Ascending aorta (tissue), 2 donors: ENCODE measurements around the gene FHIP1B. TPM values are rescaled to one million over a fixed set of nuclear protein-coding genes. Genes with fewer than 3 reads are reported as not detected.
A peak's percentile ranks its signal among the peaks of the same experiment; 100 is the strongest.
"Not testable (repeated sequence)": the region's sequence is repeated elsewhere in the genome, so short reads cannot be mapped to it uniquely, and the experiment has no call there.

Source experiments
- DNase-seq, 2 donors: peaks; one replicate each; pipeline ENCODE4 v3.0.0-alpha.2; 2019; ENCODE audit warnings: low spot score in 2 of 2
- H3K27ac ChIP-seq, 2 donors: fragments of 200-600 bp; sonication (generic); one replicate each; pipeline ENCODE4 v1.5.1; 2016 to 2017; ENCODE audit warnings: mild to moderate bottlenecking in 1 of 2
- H3K27me3 ChIP-seq: fragments of 200-600 bp; sonication (generic); one replicate; pipeline ENCODE4 v1.5.1; 2017
- H3K36me3 ChIP-seq, 2 donors: fragments of 200-600 bp; sonication (generic); one replicate each; pipeline ENCODE4 v1.5.1; 2016
- H3K4me1 ChIP-seq, 2 donors: fragments of 200-600 bp; sonication (generic); one replicate each; pipeline ENCODE4 v1.5.1; 2016 to 2017; ENCODE audit warnings: mild to moderate bottlenecking in 1 of 2
- H3K4me3 ChIP-seq, 2 donors: fragments of 200-600 bp; sonication (generic); one replicate each; pipeline ENCODE4 v1.5.1; 2016 to 2017; ENCODE audit warnings: mild to moderate bottlenecking in 1 of 2
- H3K9me3 ChIP-seq, 2 donors: fragments of 200-600 bp; sonication (generic); one replicate each; pipeline ENCODE4 v1.5.1; 2016
- CTCF ChIP-seq, 3 experiments: fragments of 200-600 bp in 2 of 3; fragments of 450-650 bp in 1 of 3; sonication (generic) in 2 of 3; IDR thresholded peaks; one replicate each; pipeline ENCODE4 v1.5.1; 2016 to 2019; ENCODE audit warnings: antibody characterized with exemption in 3 of 3, mild to moderate bottlenecking in 1 of 3, moderate library complexity in 1 of 3
- intact Hi-C: fragments of 100-400 bp; cut with DNase I; formaldehyde crosslinking; loops from one replicate; pipeline ENCODE4 v1.15.1; 2023
- total RNA-seq: library from RNA; depleted of rRNA; stranded (reverse); fragments of >200 nt; gene quantifications from one replicate; pipeline ENCODE4 v1.1.0, GENCODE V29; 2016

FHIP1B gene
- 31.9 TPM for total RNA-seq

GRCh38 chr11:6234387-6235107 is at the start of gene FHIP1B:
Gene FHIP1B (minus strand): TSS chr11:6234636. CDS start chr11:6224516, 10,120 bp downstream.
- intact Hi-C loops: loop anchor here (1.0 to 10.0 kb wide), 10 partner anchors 85 to 1627 kb away; partner anchors contain the start of genes ARFIP2, PPFIBP2, SMPD1 and TAF10

GRCh38 chr11:6283453-6284023 is 49.1 kb upstream of the FHIP1B start:
- intact Hi-C loops: no loop called here
- no peak for TF ChIP-seq CTCF (IDR thresholded peaks at IDR 0.05)
- H3K4me1 ChIP-seq: no peaks in the 10 kb centered on the region
- H3K27me3 ChIP-seq: no peaks in the 10 kb centered on the region
- no peaks in the 10 kb centered on the region for H3K9me3 ChIP-seq
- DNase-seq: no peak
- H3K4me3 ChIP-seq: no peak overlapping the region
- no peaks in the 10 kb centered on the region for H3K36me3 ChIP-seq
- H3K27ac ChIP-seq: no peak overlapping the region

More at GRCh38 chr11:6234387-6235107, at the start of gene FHIP1B:
- Histone ChIP-seq H3K4me1 (peaks cover 0 to 12% of the 10 kb centered on the region in 2 donors), H3K27ac (peak within 1 kb of the TSS; percentile 78 to 83), H3K4me3 (peak within 1 kb of the TSS; percentile 54 to 79), H3K36me3 (no peaks in the 10 kb centered on the region), H3K9me3 (no peaks in the 10 kb centered on the region), H3K27me3 (no peaks in the 10 kb centered on the region)
- TF ChIP-seq CTCF (IDR thresholded peaks at IDR 0.05): peak in 1 of 3 experiments; percentile 5
- DNase-seq: peak; percentile 100

- H3K27ac ChIP-seq, H3K27me3 ChIP-seq, H3K36me3 ChIP-seq, H3K9me3 ChIP-seq, DNase-seq, H3K4me1 ChIP-seq, H3K4me3 ChIP-seq, intact Hi-C loops: not testable (repeated sequence)
Measured at GRCh38 chr11:6280809-6281208, 46.4 kb upstream of the FHIP1B start.

- Histone ChIP-seq H3K9me3 (peaks cover 0 to 4% of the 10 kb centered on the region in 2 donors), H3K4me1 (no peaks in the 10 kb centered on the region), H3K4me3 (no peak overlapping the region), H3K36me3 (no peaks in the 10 kb centered on the region), H3K27ac (no peak overlapping the region), H3K27me3 (no peaks in the 10 kb centered on the region)
- no peak for TF ChIP-seq CTCF (IDR thresholded peaks at IDR 0.05)
- no peak for DNase-seq
- intact Hi-C loops: no loop called here
Measured at GRCh38 chr11:6273188-6273587, 38.8 kb upstream of the FHIP1B start.

GRCh38 chr11:6271598-6271997 is 37.2 kb upstream of the FHIP1B start:
- intact Hi-C loops: no loop called here
- Histone ChIP-seq H3K27me3 (no peaks in the 10 kb centered on the region), H3K27ac (no peak overlapping the region)

More at GRCh38 chr11:6271598-6271997, 37.2 kb upstream of the FHIP1B start:
- H3K36me3 ChIP-seq: no peaks in the 10 kb centered on the region
- no peak for TF ChIP-seq CTCF (IDR thresholded peaks at IDR 0.05)
- no peak overlapping the region for H3K4me3 ChIP-seq
- no peak for DNase-seq
- no peaks in the 10 kb centered on the region for H3K4me1 ChIP-seq
- H3K9me3 ChIP-seq: peaks cover 0 to under 1% of the 10 kb centered on the region in 2 donors
